LoVo (cell line): ENCODE data around the gene PDE4D.
"Not testable (repeated sequence)": the region's sequence is repeated elsewhere in the genome, so short reads cannot be mapped to it uniquely, and the experiment has no call there.

Source experiments
- DNase-seq: peaks from one replicate; pipeline ENCODE4 v3.0.0-alpha.2; 2016; ENCODE audit warnings: low spot score

Gene PDE4D

DNA sequence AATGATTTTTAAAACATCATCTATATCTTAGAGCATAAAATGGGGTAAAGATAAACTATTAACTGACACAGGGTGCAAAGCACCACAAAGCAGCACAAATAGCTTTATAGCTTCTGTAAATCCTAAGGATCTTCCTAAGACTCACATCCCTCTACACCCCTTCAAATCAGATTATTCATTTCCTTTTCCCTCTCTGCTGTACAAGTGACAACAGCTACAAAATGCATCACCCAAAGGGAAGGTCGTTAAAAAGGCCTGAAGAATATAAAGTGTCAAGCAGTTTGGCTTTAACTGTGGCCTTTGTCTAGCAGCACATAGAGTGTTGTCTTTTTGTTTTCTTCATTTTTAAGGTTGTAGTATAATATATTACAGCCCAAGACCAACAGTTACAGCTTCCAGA lies 422.1 kb downstream of the PDE4D start:
- no peak for DNase-seq

GRCh38 chr5:59467969-59468368 lies 425.6 kb downstream of the PDE4D start:
- no peak for DNase-seq

GRCh38 chr5:59466271-59466670 lies 427.3 kb downstream of the PDE4D start:
- DNase-seq = no peak

DNA sequence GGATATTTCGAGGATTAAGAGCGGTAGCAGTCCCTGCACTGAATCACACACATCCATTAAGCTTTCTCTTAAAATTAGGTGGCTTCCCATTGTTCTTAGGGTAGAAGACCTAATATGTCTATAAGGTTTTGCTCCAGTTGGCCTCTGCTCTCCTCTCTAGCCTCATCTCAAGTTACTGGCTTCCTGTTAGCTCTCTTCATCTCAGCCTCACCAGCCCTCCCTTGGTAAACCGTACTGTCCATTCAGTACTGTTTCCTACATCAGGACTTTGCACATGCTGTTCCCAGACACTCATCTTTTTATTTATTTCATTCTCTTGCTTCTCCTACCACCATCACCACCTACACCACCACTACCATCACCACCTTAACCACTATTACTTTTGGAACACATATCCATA lies 428.6 kb downstream of the PDE4D start:
- DNase-seq = no peak

DNA sequence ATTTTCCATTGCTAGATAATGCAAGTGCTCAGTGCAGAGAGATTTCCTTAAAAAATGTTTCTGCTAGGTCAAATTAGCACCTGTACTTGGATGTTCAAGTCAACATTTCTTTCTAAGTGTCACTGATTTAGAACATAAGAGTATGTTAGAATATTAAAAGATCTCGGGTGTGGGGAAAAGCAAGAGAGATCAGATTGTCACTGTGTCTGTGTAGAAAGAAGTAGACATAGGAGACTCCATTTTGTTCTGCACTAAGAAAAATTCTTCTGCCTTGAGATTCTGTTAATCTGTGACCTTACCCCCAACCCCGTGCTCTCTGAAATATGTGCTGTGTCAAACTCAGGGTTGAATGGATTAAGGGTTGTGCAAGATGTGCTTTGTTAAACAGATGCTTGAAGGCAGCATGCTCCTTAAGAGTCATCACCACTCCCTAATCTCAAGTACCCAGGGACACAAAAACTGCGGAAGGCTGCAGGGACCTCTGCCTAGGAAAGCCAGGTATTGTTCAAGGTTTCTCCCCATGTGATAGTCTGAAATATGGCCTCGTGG lies 429.8 kb downstream of the PDE4D start:
- DNase-seq = not testable (repeated sequence)

- DNase-seq = no peak
Observed at GRCh38 chr5:59462956-59463355, 430.6 kb downstream of the PDE4D start.

GRCh38 chr5:59460368-59461153 lies 433.0 kb downstream of the PDE4D start:
- no peak for DNase-seq

GRCh38 chr5:59458966-59459729 lies 434.4 kb downstream of the PDE4D start:
- no peak for DNase-seq

DNA sequence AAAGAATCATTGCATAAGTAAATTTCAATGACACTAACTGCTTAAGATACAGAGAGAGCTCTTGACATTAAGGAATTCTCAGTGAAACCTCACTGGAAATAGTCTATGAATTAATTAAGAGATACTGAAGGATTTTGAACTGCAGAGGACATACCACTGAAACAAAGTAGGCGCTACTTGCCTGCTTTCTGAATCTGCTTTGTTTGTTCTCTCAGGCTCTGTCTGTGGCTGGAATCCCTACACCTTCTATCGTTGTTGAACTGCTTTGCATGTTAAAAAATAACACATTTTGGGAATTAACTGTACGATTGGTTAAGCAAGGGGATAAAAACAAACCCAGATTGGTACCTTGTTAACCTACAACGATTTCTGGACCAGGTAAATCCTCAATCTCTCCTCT lies 435.2 kb downstream of the PDE4D start:
- DNase-seq = no peak

DNA sequence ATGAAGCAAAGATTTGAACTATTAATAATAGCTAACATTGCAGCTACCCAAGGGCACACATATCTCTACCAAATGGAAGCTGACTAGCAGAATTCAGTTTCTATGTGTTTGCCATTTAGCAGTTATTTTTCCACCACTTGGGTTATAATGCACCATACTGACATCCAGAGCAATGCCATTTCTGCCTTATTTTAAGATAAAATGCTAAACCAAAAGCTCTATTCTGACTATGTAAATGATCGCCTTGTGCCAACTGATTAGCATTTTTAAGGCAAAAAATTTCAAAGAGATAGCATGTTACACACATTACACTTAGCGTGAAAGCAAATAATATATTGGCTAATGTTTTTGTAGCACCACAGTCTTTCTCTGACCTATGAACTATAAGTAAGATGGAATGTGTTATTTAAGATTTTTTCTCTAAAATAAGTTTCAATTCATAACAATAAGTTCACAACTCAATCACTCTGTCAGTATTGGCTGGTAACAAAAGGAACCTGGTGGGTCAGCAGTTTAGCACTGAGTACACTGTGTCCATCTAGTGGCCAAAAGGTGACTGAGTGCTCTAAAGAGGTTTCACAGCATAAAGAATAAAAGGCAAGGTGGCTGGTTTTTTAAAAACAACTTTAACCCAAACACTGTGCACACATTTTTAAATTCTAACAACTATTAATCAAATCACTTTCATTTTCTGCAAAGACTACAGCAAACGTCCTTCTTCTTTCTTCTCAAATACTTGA lies 443.5 kb downstream of the PDE4D start:
- no peak for DNase-seq

DNA sequence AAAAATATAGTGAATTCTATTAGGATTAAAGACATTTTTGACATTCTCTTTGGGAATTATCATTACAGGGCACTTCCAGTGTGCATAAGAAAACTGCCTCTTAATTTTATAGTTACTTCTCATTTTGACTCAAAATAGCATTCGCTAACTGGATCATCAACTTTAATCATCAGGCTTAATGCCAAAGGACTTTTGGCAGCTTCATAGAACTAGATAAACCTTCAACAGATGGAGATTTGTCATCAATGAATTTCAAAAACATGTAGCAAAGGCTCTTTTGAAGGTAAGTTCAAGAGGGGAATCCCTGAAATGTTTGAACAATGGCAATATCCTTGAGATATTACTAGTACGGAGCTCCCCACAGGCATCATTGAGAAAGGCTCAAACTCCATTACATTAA lies 447.2 kb downstream of the PDE4D start:
- DNase-seq = no peak

DNA sequence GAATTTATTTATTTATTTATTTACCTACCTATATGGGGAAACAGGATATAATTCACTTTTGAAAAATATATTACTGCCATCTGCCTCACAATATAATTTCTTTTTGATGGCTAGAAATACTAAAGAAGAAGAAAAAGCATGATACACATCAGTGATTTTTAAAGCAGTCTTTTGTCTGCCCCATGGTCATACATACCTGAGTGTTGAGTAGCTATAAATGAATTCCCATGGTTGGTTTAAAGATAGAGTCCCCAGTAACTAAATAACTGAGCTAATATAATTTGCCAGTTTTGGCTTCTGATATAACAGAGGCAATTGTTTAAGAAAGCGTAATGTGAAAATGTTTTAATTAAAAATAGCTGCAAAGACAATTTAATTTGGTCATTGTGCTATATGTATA lies 447.8 kb downstream of the PDE4D start:
- no peak for DNase-seq

DNA sequence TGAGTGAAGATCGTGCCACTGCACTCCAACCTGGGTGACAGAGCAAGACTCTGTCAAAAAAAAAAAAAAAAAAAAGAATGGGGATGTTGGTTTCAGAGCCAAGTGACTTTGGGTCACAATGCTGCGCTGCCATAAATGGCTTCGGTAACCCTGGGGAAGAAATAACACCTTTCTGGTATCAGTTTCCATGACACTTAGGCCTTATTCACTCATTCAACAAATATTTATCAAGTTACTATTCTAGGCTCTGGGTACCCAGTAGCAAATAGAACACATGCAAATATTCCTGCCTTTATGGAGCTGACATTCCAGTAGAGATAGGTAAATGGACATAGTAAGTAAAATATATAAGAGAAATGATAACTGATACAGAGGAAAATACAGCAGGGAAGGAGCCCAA lies 454.2 kb downstream of the PDE4D start:
- DNase-seq = no peak

GRCh38 chr5:59437176-59437575 lies 456.4 kb downstream of the PDE4D start:
- DNase-seq = no peak

GRCh38 chr5:59436364-59437148 lies 457.0 kb downstream of the PDE4D start:
- no peak for DNase-seq

- DNase-seq = no peak
Observed at GRCh38 chr5:59433174-59433573, 460.4 kb downstream of the PDE4D start.

GRCh38 chr5:59430066-59430685 lies 463.4 kb downstream of the PDE4D start:
- no peak for DNase-seq

GRCh38 chr5:59428391-59428790 lies 465.1 kb downstream of the PDE4D start:
- no peak for DNase-seq

- DNase-seq = no peak
Observed at GRCh38 chr5:59424515-59424914, 469.0 kb downstream of the PDE4D start.

- no peak for DNase-seq
Observed at GRCh38 chr5:59423021-59423420, 470.5 kb downstream of the PDE4D start.
